OCI-LY1 (cell line): ENCODE results near the gene CGB5.
"Not testable (repeated sequence)": the region's sequence is repeated elsewhere in the genome, so short reads cannot be mapped to it uniquely, and the experiment has no call there.

ENCODE experiments used
- H2AFZ ChIP-seq: fragments of 200-600 bp; sonication (generic), shearing (Covaris generic); 2 replicates; pipeline ENCODE4 v1.6.0; 2014; ENCODE audit warnings: antibody characterized with exemption, mild to moderate bottlenecking, low read length
- H3F3A ChIP-seq: fragments of 200-600 bp; sonication (generic), shearing (Covaris generic); 2 replicates; pipeline ENCODE4 v1.6.0; 2014; ENCODE audit warnings: mild to moderate bottlenecking, antibody characterized with exemption, low read length, moderate library complexity; ENCODE audit not compliant: insufficient read depth
- H3K27ac ChIP-seq: fragments of 200-600 bp; sonication (generic); 2 replicates; pipeline ENCODE4 v1.5.1; 2014; ENCODE audit warnings: low read length, mixed run types, mild to moderate bottlenecking, low read depth; ENCODE audit not compliant: poor library complexity, severe bottlenecking
- H3K27me3 ChIP-seq: fragments of 200-600 bp; sonication (generic); 2 replicates; pipeline ENCODE4 v1.6.0; 2014; ENCODE audit warnings: antibody characterized with exemption, mild to moderate bottlenecking, low read length, moderate library complexity; ENCODE audit not compliant: insufficient read depth
- H3K36me3 ChIP-seq: fragments of 200-600 bp; sonication (generic); 2 replicates; pipeline ENCODE4 v1.6.1; 2014; ENCODE audit warnings: mild to moderate bottlenecking, antibody characterized with exemption, low read length, moderate library complexity, mixed read lengths; ENCODE audit not compliant: insufficient read depth
- H3K4me1 ChIP-seq: fragments of 200-600 bp; sonication (generic); 2 replicates; pipeline ENCODE4 v1.5.1; 2014; ENCODE audit warnings: mild to moderate bottlenecking, low read length, moderate library complexity; ENCODE audit not compliant: insufficient read depth, severe bottlenecking
- H3K4me2 ChIP-seq: fragments of 200-600 bp; sonication (generic), shearing (Covaris generic); 2 replicates; pipeline ENCODE4 v1.6.1; 2014; ENCODE audit warnings: low read length
- H3K4me3 ChIP-seq: fragments of 200-600 bp; sonication (generic); 2 replicates; pipeline ENCODE4 v1.5.1; 2014; ENCODE audit warnings: low read length, low read depth, mild to moderate bottlenecking, mixed read lengths; ENCODE audit not compliant: poor library complexity, severe bottlenecking
- H3K79me2 ChIP-seq: fragments of 200-600 bp; shearing (Covaris generic); 2 replicates; pipeline ENCODE4 v1.6.1; 2016; ENCODE audit warnings: mixed run types, low read length, mixed read lengths; ENCODE audit not compliant: insufficient read depth
- H3K9ac ChIP-seq: fragments of 200-600 bp; sonication (generic), shearing (Covaris generic); 2 replicates; pipeline ENCODE4 v1.6.1; 2014; ENCODE audit warnings: mild to moderate bottlenecking, low read length, mixed read lengths
- H3K9me2 ChIP-seq: fragments of 200-600 bp; sonication (generic), shearing (Covaris generic); 2 replicates; pipeline ENCODE4 v1.6.1; 2014; ENCODE audit warnings: low read depth, mild to moderate bottlenecking, low read length, mixed read lengths
- H3K9me3 ChIP-seq: fragments of 200-600 bp; shearing (Covaris generic); 2 replicates; pipeline ENCODE4 v1.6.1; 2014; ENCODE audit warnings: low read length, mixed read lengths
- H4K20me1 ChIP-seq: fragments of 200-600 bp; sonication (generic), shearing (Covaris generic); 2 replicates; pipeline ENCODE4 v1.6.0; 2016; ENCODE audit warnings: mild to moderate bottlenecking, low read length; ENCODE audit not compliant: insufficient read depth
- EZH2 ChIP-seq: fragments of 200-600 bp; sonication (generic), shearing (Covaris generic); IDR thresholded peaks from 2 replicates; pipeline ENCODE4 v1.8.0; 2017; ENCODE audit warnings: borderline replicate concordance, mixed run types, mild to moderate bottlenecking, antibody characterized with exemption, low read length, moderate library complexity, mixed read lengths
- TF ChIP-seq, protein P1 (sequence below): fragments of 200-600 bp; sonication (generic), shearing (Covaris generic); IDR thresholded peaks from 2 replicates; pipeline ENCODE4 v1.5.1; 2017; ENCODE audit warnings: mild to moderate bottlenecking, antibody characterized with exemption, low read length, moderate library complexity, mixed read lengths

The CGB5 gene

DNA sequence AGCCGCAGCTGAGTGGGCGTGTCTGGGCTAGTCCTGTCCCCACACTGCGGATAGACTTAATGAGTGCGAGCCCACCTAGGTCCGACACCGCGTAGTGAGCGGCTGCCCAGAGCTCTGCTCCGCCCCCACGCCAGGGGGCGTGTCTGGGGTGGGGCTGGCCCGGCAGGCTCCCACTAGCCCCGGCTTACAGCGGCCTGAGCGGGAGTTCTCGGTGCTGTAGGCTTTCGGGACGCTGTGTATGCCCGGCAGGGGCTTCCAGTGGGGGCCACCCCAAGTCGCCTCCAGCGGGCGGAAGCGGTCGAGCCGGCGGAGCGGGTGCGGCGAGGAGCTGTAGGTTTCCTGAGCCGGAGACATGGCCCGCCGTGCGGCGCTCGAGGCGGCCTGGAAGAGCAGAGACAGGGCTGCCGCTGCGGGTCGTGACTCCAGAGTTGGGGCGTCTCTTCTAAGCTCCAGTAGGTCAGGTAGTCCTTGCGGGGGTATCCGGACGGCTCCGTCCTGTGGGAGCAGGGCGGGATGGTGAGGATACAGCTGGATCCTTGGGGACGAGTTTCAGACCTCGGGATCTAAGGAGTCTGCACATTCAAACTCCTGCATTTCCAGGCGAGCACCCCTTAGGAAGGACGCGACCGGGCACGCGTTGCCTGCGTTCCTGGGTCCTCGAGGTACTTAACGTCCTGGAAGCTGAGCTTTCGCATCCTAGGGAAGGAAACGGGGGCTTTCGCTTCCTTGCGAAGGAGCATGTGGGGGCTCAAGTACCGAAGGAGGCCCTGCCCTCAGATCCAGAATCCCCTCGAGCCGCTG, 12.7 kb downstream of the CGB5 start:
- H2AFZ ChIP-seq, result no peak overlapping the region
- peak overlapping the region; percentile 50 for H3K4me3 ChIP-seq
- no peaks in the 10 kb centered on the region for H3K9me2 ChIP-seq
- H3K27me3 ChIP-seq, result peaks cover 5% of the 10 kb centered on the region; the same call in 1 of the 2 replicates
- peak overlapping the region; percentile 61 for H3K4me2 ChIP-seq
- H3K9me3 ChIP-seq, result no peaks in the 10 kb centered on the region
- no peak for TF ChIP-seq EZH2
- TF ChIP-seq, protein P1, sequence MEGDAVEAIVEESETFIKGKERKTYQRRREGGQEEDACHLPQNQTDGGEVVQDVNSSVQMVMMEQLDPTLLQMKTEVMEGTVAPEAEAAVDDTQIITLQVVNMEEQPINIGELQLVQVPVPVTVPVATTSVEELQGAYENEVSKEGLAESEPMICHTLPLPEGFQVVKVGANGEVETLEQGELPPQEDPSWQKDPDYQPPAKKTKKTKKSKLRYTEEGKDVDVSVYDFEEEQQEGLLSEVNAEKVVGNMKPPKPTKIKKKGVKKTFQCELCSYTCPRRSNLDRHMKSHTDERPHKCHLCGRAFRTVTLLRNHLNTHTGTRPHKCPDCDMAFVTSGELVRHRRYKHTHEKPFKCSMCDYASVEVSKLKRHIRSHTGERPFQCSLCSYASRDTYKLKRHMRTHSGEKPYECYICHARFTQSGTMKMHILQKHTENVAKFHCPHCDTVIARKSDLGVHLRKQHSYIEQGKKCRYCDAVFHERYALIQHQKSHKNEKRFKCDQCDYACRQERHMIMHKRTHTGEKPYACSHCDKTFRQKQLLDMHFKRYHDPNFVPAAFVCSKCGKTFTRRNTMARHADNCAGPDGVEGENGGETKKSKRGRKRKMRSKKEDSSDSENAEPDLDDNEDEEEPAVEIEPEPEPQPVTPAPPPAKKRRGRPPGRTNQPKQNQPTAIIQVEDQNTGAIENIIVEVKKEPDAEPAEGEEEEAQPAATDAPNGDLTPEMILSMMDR, result peak; percentile 17; the same call in 1 of the 2 replicates
- no peaks in the 10 kb centered on the region for H3K79me2 ChIP-seq
- no peaks in the 10 kb centered on the region for H3F3A ChIP-seq
- no peak overlapping the region; the same call in 1 of the 2 replicates for H3K9ac ChIP-seq
- no peak overlapping the region for H3K27ac ChIP-seq
- peaks cover 4% of the 10 kb centered on the region for H3K4me1 ChIP-seq
- H4K20me1 ChIP-seq, result no peaks in the 10 kb centered on the region
- no peaks in the 10 kb centered on the region for H3K36me3 ChIP-seq

DNA sequence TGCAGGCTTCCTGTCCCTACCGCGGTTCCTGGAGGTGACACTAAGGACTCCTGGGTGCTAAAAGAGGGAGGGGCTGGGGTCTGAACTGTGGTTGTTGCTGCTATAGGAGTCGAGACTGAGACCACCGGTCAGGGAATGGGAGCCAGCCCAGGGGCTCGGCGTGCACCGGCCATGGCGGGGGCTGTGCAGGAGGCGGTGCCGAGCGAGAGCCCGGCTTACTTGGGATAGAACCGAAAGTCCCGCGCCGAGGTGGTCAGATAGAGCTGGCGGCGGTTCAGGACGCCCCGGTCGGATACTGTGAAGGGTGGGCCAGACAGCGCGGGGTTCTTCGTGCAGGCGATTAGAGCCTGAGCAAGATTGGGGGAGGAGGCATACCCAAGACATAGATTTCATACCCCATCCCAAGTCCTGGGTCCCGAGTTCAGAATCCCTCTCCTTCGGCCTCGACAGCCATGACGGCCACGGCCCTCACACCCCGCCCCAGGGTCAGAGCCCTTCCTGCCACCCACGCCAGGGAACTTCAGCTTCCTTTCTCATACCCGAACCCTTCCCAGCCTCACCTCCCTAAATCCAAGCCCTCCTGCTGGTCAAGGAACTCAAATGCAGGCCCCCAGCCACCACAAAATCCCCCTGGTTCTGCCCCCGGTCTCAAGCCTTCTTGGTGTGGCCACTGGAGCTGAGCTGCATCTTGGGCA, 13.4 kb downstream of the CGB5 start:
- not testable (repeated sequence) for H3K4me3 ChIP-seq, H3K9ac ChIP-seq, H3F3A ChIP-seq, H4K20me1 ChIP-seq, H3K4me1 ChIP-seq, H3K27ac ChIP-seq, H3K36me3 ChIP-seq, H2AFZ ChIP-seq, H3K9me2 ChIP-seq, H3K27me3 ChIP-seq, H3K79me2 ChIP-seq, H3K9me3 ChIP-seq
- peak overlapping the region; percentile 61; the same call in 1 of the 2 replicates for H3K4me2 ChIP-seq

DNA sequence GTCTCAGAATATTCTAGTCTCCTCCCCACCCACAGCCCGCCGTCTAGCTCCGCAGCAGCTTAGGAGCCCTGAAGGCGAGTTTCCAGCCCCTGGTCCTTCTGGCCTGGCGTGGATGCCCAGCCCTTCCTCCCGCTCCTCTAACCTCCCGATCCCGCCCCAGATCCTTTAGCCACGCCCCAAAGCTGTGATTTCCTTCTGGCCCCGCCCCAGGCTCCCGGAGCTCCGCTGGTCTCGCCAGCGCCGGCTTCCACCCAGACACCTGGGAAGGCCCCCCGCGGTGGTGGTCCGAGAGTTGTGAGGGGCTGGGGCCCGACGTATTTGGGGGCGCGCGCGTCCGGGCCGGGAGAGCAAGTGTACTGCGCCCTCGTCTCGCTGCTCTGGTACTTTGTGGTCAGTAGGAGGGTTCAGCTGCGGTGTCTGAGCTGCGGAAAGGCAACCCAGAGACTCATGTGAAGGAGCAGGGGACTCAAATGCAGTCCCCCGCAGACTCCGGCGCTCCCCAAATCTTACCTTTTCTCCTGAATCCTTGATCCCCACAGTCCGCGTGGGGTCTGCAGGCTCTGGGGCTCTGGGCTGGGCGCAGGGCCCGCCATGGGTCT, 14.1 kb downstream of the CGB5 start, which contains the start of gene CGB7:
Gene CGB7, minus strand, starts transcription at position 114 of the 599 bp plus-strand sequence. CDS start 2,374 bp downstream, outside the sequence.
- no peaks in the 10 kb centered on the region for H4K20me1 ChIP-seq
- TF ChIP-seq, protein P1, result no peak
- no peak for TF ChIP-seq EZH2
- peaks cover 5% of the 10 kb centered on the region; the same call in 1 of the 2 replicates for H3K27me3 ChIP-seq
- H3K36me3 ChIP-seq, result no peaks in the 10 kb centered on the region
- H3F3A ChIP-seq, result no peaks in the 10 kb centered on the region
- H3K4me2 ChIP-seq, result peak within 1 kb of the TSS; percentile 61
- H3K79me2 ChIP-seq, result no peaks in the 10 kb centered on the region
- H3K4me1 ChIP-seq, result peaks cover 4% of the 10 kb centered on the region
- no peak within 1 kb of the TSS for H3K27ac ChIP-seq
- H3K4me3 ChIP-seq, result peak within 1 kb of the TSS; percentile 50
- H3K9me2 ChIP-seq, result no peaks in the 10 kb centered on the region
- no peaks in the 10 kb centered on the region for H3K9me3 ChIP-seq
- no peak within 1 kb of the TSS; the same call in 1 of the 2 replicates for H3K9ac ChIP-seq
- no peak within 1 kb of the TSS for H2AFZ ChIP-seq
